Ishikawa (cell line): ENCODE results near the gene CD59.

ENCODE experiments used
- EP300 ChIP-seq: IDR thresholded peaks from 2 replicates; pipeline ENCODE4 v1.6.1; 2012; ENCODE audit warnings: borderline replicate concordance
- TF ChIP-seq, protein P1 (sequence below): IDR thresholded peaks from 2 replicates; pipeline ENCODE4 v1.6.1; 2012; ENCODE audit warnings: low read depth, mild to moderate bottlenecking

DNA sequence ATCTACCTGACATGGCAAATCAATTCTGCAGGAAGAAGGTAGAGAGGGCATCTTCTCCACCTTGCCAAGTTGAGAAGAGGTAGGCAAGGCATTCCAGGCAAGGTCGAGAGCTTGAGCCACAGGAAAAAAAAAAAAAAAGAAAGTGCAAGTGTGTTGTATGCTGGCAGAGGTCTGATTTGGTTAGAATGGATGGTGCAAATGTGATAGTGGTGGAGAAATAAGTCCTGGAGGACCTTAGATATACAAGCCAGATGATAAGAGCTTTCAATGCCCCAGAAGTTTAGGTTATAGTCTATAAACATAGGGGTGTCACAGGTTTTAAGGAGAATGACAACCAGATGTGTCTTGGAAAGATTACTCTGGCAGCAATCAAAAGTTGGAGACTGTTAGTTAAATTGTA, 36.6 kb upstream of the CD59 start:
- TF ChIP-seq EP300, result no peak
- TF ChIP-seq, protein P1, sequence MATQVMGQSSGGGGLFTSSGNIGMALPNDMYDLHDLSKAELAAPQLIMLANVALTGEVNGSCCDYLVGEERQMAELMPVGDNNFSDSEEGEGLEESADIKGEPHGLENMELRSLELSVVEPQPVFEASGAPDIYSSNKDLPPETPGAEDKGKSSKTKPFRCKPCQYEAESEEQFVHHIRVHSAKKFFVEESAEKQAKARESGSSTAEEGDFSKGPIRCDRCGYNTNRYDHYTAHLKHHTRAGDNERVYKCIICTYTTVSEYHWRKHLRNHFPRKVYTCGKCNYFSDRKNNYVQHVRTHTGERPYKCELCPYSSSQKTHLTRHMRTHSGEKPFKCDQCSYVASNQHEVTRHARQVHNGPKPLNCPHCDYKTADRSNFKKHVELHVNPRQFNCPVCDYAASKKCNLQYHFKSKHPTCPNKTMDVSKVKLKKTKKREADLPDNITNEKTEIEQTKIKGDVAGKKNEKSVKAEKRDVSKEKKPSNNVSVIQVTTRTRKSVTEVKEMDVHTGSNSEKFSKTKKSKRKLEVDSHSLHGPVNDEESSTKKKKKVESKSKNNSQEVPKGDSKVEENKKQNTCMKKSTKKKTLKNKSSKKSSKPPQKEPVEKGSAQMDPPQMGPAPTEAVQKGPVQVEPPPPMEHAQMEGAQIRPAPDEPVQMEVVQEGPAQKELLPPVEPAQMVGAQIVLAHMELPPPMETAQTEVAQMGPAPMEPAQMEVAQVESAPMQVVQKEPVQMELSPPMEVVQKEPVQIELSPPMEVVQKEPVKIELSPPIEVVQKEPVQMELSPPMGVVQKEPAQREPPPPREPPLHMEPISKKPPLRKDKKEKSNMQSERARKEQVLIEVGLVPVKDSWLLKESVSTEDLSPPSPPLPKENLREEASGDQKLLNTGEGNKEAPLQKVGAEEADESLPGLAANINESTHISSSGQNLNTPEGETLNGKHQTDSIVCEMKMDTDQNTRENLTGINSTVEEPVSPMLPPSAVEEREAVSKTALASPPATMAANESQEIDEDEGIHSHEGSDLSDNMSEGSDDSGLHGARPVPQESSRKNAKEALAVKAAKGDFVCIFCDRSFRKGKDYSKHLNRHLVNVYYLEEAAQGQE, result no peak
